K562 treated with DMSO at 1 percent for 48 hours (cell line): ENCODE results near the gene SLC28A1. TPM values are rescaled to one million over a fixed set of nuclear protein-coding genes. Genes with fewer than 3 reads are reported as not detected.

Source experiments
- total RNA-seq: library from RNA; unstranded; fragments of 300-600 nt; gene quantifications from 2 replicates; pipeline ENCODE4 v1.2.3, GENCODE V29; 2022; ENCODE audit warnings: low replicate concordance; ENCODE audit errors: extremely low read depth

SLC28A1 gene
- not detected in 2 replicates for total RNA-seq

GRCh38 chr15:84883916-84884781 is at the start of gene SLC28A1:
Gene SLC28A1 (plus strand): TSS chr15:84884662. CDS start chr15:84887761, 3,099 bp downstream.

DNA sequence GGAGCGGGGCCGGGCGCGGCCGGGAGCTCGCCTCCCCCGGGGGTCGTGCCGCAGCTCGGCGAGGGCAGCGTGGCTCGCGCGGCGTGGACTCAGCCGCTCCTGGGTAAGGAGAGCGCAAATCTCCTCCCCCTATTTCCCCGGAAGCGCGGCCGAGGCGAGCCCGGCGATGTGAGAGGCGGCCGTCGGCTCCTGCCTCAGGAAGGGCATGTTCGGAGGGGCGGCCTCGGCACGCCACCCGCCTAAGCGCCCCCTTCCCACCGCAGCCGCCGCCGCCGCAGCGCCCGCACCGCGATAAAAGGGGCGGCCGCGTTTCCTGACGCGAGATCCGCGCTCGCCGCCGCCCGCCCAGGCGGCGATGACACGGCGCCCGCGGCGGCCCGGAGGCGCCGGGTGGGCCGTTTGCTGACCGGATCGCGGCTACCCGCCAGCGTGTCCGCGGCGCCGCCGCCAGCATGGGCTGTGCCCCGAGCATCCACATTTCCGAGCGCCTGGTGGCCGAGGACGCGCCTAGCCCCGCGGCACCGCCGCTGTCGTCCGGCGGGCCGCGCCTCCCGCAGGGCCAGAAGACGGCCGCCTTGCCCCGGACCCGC is 97.3 kb downstream of the SLC28A1 start, which contains the start of gene PDE8A:
Gene PDE8A (plus strand): TSS at position 146 of the 590 bp plus-strand sequence. CDS start 307 bp downstream, at position 453.

Other genes with a start within 250 kb of the SLC28A1 start
- not detected in 2 replicates for gene WDR73, start 230.4 kb upstream of the SLC28A1 start, total RNA-seq
- gene NMB, start 226.5 kb upstream of the SLC28A1 start, total RNA-seq: not detected in 2 replicates
- not detected in 2 replicates for gene SEC11A, start 168.5 kb upstream of the SLC28A1 start, total RNA-seq
- gene ZNF592, start 136.1 kb upstream of the SLC28A1 start, total RNA-seq: not detected in 2 replicates
- gene ALPK3, start 67.3 kb upstream of the SLC28A1 start, total RNA-seq: not detected in 2 replicates
- gene PDE8A, start 97.2 kb downstream of the SLC28A1 start, total RNA-seq: not detected in 2 replicates